GM18867 (cell line): ENCODE results near the gene MFGE8.
A peak's percentile ranks its signal among the peaks of the same experiment; 100 is the strongest.
"Not testable (repeated sequence)": the region's sequence is repeated elsewhere in the genome, so short reads cannot be mapped to it uniquely, and the experiment has no call there.

ENCODE experiments used
- ATAC-seq: cut with Tn5 transposase; IDR thresholded peaks from one replicate; pipeline ENCODE4 v1.9.1; 2021; ENCODE audit warnings: mild to moderate bottlenecking, moderate library complexity; ENCODE audit not compliant: unreplicated experiment

Gene MFGE8, protein sequence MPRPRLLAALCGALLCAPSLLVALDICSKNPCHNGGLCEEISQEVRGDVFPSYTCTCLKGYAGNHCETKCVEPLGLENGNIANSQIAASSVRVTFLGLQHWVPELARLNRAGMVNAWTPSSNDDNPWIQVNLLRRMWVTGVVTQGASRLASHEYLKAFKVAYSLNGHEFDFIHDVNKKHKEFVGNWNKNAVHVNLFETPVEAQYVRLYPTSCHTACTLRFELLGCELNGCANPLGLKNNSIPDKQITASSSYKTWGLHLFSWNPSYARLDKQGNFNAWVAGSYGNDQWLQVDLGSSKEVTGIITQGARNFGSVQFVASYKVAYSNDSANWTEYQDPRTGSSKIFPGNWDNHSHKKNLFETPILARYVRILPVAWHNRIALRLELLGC

DNA sequence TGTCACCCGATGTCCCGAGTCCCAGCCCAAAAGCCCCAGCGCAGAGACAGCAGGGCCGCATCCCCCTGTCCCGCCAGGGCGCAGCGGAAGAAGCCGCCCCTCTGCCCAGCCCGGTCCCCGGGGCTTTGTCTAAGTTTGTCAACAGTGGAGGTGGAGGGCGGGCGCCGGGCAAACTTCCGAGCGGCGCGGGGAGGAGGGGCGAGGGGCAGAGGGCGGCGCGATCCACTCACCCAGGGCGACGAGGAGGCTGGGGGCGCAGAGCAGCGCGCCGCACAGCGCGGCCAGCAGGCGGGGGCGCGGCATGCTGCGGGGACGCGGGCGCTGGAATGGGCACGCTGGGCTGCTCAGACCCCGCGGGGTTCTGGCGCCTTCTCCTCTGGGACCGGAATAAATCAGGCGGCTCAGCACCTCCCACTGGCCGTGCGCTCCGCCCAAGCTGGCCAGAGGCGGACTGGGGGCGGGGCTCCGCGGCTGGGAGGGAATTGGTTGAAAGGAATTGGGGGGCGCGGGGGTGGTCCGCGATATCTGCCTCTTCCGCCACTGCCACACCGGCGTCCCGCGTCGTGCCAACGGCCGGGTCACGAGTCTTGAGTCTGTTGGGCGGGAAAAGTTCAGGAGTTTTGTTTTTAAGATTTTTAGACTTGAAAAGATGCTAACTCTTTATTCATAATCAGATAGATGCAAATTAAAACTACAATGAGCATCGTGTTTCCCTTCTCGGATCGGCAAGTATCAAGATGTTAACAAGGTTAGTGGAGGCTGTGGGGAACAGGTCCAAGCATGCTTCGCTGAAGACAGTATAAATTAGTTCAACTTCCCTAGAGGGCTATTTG is at the start of gene MFGE8:
Gene MFGE8 (minus strand): TSS at position 363 of the 833 bp plus-strand sequence. CDS start 60 bp downstream, at position 303.
- peak; percentile 85 for ATAC-seq

- no peak for ATAC-seq
Observed at GRCh38 chr15:88959445-88959844, 46.3 kb upstream of the MFGE8 start.

DNA sequence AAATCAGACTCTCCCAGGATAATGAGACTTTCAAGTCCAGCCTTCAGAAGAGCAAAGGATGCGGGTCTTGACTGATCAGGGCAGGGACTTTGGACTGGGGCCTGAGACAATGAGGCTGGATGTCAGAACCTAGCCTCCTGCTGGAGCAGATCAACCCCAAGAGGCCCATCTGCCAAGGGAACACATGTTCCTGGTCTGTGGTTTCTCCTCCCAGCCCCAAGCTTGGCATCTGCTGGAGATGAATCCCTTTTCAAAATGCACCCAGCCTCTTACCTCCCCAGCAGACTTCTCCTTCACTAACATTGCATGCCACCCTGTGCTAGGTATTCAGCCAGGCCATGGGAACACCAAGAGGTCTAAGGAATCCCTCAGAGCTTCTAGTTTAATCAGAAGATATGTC is 43.7 kb upstream of the MFGE8 start:
- ATAC-seq, result no peak

DNA sequence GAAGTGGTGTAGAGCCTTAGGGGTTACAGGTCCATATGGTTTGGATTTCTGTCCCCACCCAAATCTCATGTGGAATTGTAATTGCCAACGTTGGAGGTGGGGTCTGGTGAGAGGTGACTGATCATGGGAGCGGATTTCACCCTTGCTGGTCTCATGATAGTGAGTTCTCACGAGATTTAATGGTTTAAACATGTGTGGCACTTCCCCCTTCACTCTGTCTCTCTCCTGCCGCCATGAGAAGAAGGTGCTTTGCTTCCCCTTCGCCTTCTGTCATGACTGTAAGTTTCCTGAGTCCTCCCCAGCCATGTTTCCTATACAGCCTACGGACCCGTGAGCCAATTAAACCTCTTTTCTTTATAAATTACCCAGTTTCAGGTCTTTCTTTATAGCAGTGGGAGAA is 43.1 kb upstream of the MFGE8 start:
- ATAC-seq, result no peak

GRCh38 chr15:88954431-88955277 is 41.5 kb upstream of the MFGE8 start:
- no peak for ATAC-seq

DNA sequence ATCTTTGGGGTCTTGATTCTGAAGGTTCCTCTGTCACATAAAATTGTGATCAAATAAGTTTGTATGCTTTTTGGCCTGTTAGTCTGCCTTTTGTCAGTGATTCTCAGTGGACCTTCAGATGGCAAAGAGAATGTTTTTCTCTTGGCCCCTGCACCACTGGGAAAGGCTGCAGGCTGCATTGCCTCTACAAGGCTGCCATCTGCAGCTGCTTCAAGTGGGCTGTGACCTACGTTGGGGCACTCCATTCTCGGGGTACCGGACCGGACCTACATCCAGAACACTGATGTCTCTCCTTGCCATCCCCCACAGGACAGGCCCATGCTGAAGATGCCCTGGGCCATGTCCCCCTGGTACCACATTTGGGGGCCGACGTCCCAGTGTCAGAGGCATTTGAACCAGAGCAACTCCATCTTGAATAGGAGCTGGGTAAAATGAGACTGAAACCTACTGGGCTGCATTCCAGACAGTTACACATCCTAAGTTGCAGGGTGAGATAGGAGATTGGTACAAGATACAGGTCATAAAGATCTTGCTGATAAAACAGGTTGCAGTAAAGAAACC is 37.5 kb upstream of the MFGE8 start:
- no peak for ATAC-seq

DNA sequence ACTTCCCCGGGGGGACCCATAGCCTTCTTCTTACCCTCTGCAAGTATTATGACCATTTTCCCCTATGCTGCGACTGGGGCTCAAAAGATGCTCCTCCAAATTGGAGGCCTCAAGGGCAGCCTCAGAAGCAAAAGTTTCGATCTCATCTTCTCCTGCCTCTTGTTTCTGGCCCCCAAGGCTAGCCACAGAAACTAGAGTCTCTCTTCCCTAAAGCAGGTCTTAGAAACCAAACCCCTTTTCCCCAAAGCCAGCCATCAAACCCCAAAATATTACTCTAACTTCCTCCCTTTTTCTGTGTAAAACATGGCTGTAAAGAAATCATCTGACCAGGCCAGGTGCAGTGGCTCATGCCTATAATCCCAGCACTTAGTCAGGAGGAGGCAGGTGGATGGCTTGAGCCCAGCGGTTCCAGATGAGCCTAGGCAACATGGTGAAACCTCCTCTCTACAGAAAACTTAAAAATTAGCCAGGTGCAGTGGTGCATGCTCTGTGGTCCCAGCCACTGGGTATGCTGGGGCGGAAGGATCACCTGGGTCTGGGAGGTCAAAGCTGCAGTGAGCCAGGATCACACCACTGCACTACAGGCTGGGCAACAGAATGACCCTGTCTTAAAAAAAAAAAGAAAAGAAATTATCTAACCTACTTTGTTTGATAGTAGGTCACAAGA is 36.7 kb upstream of the MFGE8 start:
- ATAC-seq, result peak; percentile 53

DNA sequence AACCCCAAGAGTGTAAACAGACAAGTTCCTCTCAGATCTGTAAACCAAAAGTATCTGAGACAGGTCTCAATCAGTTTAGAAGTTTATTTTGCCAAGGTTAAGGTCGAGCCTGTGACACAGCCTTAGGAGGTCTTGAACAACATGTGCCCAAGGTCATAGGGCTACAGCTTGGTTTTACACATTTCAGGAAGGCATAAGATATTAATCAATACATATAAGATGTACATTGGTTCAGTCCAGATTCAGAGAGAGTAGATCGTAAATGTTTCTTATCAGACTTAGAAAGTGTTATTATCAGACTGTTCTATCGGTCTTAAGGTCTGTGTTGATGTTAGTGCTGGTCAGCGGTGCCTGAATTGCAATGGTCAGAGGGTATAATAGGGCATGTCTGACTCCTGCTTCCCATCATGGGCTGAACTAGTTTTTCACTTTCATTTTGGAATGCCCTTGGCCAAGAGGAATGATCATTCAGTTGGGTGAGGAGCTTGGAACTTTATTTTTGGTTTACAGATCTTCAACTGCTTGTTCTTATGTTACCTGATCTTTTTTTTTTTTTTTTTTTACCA is 27.0 kb upstream of the MFGE8 start:
- no peak for ATAC-seq

- ATAC-seq, result no peak
Observed at GRCh38 chr15:88939486-88939806, 26.3 kb upstream of the MFGE8 start.

DNA sequence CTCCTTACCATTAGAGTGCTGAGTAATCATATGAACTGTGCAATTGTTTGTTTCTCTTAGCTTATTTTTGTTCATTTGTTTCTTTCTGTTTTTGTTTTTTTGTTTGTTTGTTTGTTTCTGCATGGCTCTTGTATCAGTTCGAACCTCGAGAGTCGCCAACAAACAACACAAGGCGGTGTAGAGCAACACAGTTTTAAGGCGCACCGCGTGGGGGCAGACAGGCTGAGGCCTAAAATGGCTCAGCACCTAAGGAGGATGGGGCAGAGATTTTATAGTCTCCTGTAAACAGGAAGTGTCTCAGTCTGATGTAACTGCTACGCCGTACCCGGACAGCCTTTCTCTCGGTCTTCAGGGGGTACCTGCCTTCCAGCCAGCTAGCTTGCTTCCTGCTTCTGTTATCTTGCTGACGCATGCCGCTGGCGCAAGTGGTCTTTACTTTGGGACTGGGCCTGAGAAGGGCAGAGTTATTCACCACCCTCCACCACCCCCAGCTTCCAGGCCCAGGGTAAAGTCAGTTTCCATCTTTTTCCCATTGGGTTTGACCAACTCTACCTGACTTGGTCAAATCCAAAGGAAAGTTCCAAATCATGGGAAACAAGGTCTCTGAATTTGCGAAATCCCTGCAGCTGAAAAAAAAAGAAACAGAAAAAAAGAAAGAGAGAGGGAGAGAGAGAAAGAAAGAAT is 25.8 kb upstream of the MFGE8 start:
- ATAC-seq, result no peak

DNA sequence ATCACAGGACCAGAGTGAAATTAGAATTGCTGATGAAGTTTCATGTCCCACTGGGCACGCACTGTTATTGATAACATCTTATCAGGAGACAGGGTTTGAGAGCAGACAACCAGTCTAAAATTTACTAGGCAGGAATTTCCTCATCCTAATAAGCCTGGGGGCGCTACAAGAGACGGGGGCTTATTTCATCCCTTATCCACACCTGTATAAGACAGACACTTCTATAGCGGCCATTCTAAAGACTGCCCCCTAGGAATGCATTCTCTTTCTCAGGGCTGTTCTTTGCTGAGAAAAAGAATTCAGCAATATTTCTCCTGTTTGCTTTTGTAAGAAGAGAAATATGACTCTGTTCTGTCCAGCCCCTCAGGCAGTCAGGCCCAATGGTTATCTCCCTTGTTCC is 21.3 kb upstream of the MFGE8 start:
- ATAC-seq, result not testable (repeated sequence)

DNA sequence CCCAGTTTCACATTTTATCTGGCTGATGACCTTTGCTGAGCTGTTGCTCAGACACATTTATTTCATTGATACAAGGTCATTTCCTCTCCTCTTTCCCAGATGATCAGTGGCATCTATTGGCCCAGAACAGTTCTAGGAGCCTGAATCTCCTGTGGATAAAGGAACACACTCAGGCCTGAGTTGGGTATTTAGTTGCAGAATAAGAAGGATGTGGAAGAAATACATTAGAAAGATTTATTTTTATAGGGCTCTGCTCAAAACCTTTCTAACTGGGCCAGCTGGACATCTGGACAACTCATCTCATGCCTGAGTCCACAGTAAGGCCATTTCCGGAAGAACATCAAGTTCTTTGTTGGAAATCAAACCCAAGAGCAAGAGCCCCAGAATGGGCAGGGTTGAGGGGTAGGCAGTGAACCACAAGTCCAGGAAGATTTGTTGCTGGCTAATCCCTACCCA is 19.7 kb upstream of the MFGE8 start:
- ATAC-seq, result no peak

DNA sequence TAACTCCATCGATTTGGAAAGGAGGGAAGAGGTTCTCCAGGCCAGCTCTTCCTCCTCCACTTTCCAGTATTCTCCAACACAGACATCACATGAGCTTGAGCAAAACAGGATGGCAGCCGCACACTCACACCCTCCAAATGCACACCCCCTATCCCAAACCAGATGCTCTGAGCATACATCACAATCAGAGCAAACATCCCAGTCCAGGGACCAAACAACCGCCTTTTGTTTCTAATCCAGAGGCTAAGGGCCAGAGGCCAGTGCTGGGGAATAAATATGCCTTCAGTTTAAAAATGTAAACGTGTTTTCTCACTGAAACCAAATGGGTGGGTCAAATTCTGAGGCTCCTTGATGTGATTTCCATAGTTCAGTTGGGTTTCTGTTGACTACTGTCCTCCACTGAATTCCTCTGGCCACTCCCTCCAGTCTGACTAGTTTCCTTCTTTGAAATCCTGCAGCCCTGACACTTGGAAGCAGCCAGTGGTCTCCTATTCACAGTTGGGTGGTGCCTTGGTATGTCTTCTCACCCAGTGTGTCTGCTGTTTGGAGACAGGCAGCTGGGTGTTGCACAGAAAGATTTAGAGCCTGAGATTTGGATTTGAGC is 19.2 kb upstream of the MFGE8 start:
- no peak for ATAC-seq

- no peak for ATAC-seq
Observed at GRCh38 chr15:88930579-88930978, 17.4 kb upstream of the MFGE8 start.

GRCh38 chr15:88929358-88930098 is 16.3 kb upstream of the MFGE8 start:
- not testable (repeated sequence) for ATAC-seq

GRCh38 chr15:88928192-88928591 is 15.0 kb upstream of the MFGE8 start:
- not testable (repeated sequence) for ATAC-seq

GRCh38 chr15:88925648-88926047 is 12.5 kb upstream of the MFGE8 start:
- not testable (repeated sequence) for ATAC-seq

GRCh38 chr15:88920892-88921435 is 7.8 kb upstream of the MFGE8 start:
- ATAC-seq, result peak; percentile 87
